Endodermal cell (in vitro differentiated cells): ENCODE results near the gene TNP2. TPM values are rescaled to one million over a fixed set of nuclear protein-coding genes. Genes with fewer than 3 reads are reported as not detected.

Experiments used
- DNase-seq: peaks from one replicate; pipeline ENCODE4 v3.0.0-alpha.2; 2017
- H3K27ac ChIP-seq: 2 replicates; pipeline ENCODE4 v1.5.1; 2013; ENCODE audit warnings: mild to moderate bottlenecking, low read depth, low read length, moderate library complexity
- H3K27me3 ChIP-seq: 2 replicates; pipeline ENCODE4 v1.6.1; 2013; ENCODE audit warnings: mild to moderate bottlenecking, low read length, moderate library complexity; ENCODE audit not compliant: insufficient read depth, control insufficient read depth, poor library complexity, severe bottlenecking
- H3K36me3 ChIP-seq: 2 replicates; pipeline ENCODE4 v1.7.0; 2013; ENCODE audit warnings: mild to moderate bottlenecking, low read length, moderate library complexity; ENCODE audit not compliant: control insufficient read depth, insufficient read depth
- H3K4me1 ChIP-seq: one replicate; pipeline ENCODE4 v1.7.0; 2013; ENCODE audit warnings: low read length; ENCODE audit not compliant: control insufficient read depth, insufficient read depth
- H3K4me3 ChIP-seq: 2 replicates; pipeline ENCODE4 v1.5.1; 2013; ENCODE audit warnings: mild to moderate bottlenecking, low read length, moderate library complexity
- H3K9ac ChIP-seq: 2 replicates; pipeline ENCODE4 v1.6.1; 2013; ENCODE audit warnings: mild to moderate bottlenecking, low read length, moderate library complexity; ENCODE audit not compliant: poor library complexity, severe bottlenecking; ENCODE audit errors: extremely low read depth
- H3K9me3 ChIP-seq: 2 replicates; pipeline ENCODE4 v1.6.1; 2013; ENCODE audit warnings: mild to moderate bottlenecking, low read length, moderate library complexity; ENCODE audit not compliant: control insufficient read depth
- H3K27ac Mint-ChIP-seq: 2 replicates; pipeline ENCODE4 v1.8.0; 2020; ENCODE audit warnings: mixed read lengths
- H3K27me3 Mint-ChIP-seq: 2 replicates; pipeline ENCODE4 v1.8.0; 2021; ENCODE audit warnings: mild to moderate bottlenecking, mixed read lengths; ENCODE audit not compliant: insufficient read depth
- H3K36me3 Mint-ChIP-seq: 2 replicates; pipeline ENCODE4 v1.8.0; 2020; ENCODE audit warnings: low read depth, mixed read lengths
- H3K4me1 Mint-ChIP-seq: 2 replicates; pipeline ENCODE4 v1.8.0; 2020; ENCODE audit warnings: mixed read lengths
- H3K4me3 Mint-ChIP-seq: 2 replicates; pipeline ENCODE4 v1.8.0; 2020; ENCODE audit warnings: mild to moderate bottlenecking, moderate library complexity, mixed read lengths
- H3K9me3 Mint-ChIP-seq: 2 replicates; pipeline ENCODE4 v1.8.0; 2020; ENCODE audit warnings: mild to moderate bottlenecking, mixed read lengths
- CTCF ChIP-seq: fragments of 200-600 bp; sonication (generic); conservative IDR thresholded peaks from 2 replicates; pipeline ENCODE4 v1.5.0; 2021; ENCODE audit warnings: antibody characterized with exemption, mild to moderate bottlenecking
- WGBS, 2 experiments: methylation state at CpG; one replicate each; pipeline versions ENCODE4 v1.1.5 to v1.1.7; 2013; ENCODE audit warnings: missing lambda C conversion rate in 2 of 2, mixed read lengths in 1 of 2; ENCODE audit not compliant: insufficient coverage in 1 of 2, insufficient read length in 1 of 2; 5-methylcytosine and 5-hydroxymethylcytosine counted together
- total RNA-seq, 2 donors: library from RNA; stranded (reverse); fragmentation: NEBNext Ultra II Directional in 1 of 2; extraction: Animal tissue kit (Norgen Biotek cat#: 25700) in 1 of 2; gene quantifications; 2 replicates in 1 of 2; 3 replicates in 1 of 2; pipeline ENCODE4 v1.2.1, GENCODE V29; 2021

TNP2 gene
- total RNA-seq, 2 donors from 2014 or later, result not detected

DNA sequence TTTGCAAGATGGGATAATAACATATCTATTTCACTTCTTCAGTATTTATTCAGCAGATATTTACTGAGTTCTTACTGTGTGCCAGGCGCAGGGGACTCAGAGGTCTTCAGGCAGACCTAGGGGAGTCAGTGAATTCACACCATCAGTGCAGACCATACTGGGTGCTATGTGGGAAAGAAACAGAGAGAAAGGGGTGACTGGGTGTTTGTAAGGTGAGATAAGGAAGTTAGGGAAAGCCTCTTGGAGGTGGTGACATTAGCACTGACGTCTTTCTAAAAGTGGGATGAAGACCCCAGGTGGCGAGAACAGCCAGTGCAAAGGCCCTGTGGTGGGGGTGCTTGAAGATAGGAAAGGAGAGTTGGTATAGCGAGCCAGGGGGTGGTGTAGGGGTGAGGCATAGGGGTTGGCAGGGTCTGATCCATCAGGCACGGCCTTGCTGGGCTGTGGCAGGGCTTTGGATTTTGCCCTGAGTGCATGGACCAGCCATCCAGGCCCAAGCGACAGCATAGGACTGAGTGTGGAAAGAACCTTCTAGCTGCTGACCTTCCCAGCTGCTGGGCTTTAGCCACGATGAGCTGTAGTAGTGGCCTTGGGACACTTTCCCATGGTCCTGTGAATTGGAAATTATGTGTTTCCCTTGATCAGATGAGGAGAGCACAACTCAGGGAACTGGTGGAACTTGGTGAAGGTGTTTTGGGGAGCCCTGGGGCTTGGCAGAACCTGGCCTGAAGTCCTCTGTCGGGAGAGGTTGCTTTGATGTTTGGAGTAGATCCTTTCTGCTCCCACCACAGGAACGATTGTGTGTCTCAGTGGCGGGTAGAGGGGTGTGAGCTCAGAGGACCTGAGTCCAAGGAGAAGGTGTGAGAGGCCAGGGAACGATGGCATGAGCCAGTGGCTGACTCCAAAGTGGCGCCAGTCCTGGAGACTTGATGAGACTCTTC is 9.2 kb downstream of the TNP2 start:
- no peak for DNase-seq
- Histone ChIP-seq H3K27me3 (no peaks in the 10 kb centered on the region), H3K9ac (no peak overlapping the region), H3K4me3 (no peak overlapping the region), H3K4me1 (no peaks in the 10 kb centered on the region), H3K27ac (no peak overlapping the region), H3K36me3 (no peaks in the 10 kb centered on the region), H3K9me3 (no peaks in the 10 kb centered on the region)
- Mint-ChIP-seq H3K36me3 (no peaks in the 10 kb centered on the region), H3K27me3 (peaks cover 8% of the 10 kb centered on the region), H3K9me3 (no peaks in the 10 kb centered on the region), H3K27ac (no peak overlapping the region), H3K4me1 (peaks cover 4% of the 10 kb centered on the region), H3K4me3 (no peak overlapping the region)
- WGBS, 2 experiments, result 81 to 100% methylated on average over 7 to 12 of the region's 12 CpGs
- no peak for TF ChIP-seq CTCF

GRCh38 chr16:11258553-11259492 is 10.3 kb downstream of the TNP2 start:
- Mint-ChIP-seq H3K36me3 (no peaks in the 10 kb centered on the region), H3K27me3 (peaks cover 8% of the 10 kb centered on the region), H3K9me3 (no peaks in the 10 kb centered on the region), H3K27ac (no peak overlapping the region), H3K4me1 (peaks cover 4% of the 10 kb centered on the region), H3K4me3 (no peak overlapping the region)
- WGBS, 2 experiments, result 89 to 92% methylated on average over 12 to 15 of the region's 15 CpGs
- Histone ChIP-seq H3K27ac (no peak overlapping the region), H3K4me3 (no peak overlapping the region), H3K9me3 (no peaks in the 10 kb centered on the region), H3K4me1 (no peaks in the 10 kb centered on the region), H3K9ac (no peak overlapping the region), H3K36me3 (no peaks in the 10 kb centered on the region), H3K27me3 (no peaks in the 10 kb centered on the region)
- DNase-seq, result no peak
- no peak for TF ChIP-seq CTCF

- TF ChIP-seq CTCF, result peak; percentile 86
- Histone ChIP-seq H3K27me3 (no peaks in the 10 kb centered on the region), H3K27ac (no peak overlapping the region), H3K4me3 (peak overlapping the region; percentile 83), H3K9ac (no peak overlapping the region), H3K4me1 (no peaks in the 10 kb centered on the region), H3K36me3 (no peaks in the 10 kb centered on the region), H3K9me3 (no peaks in the 10 kb centered on the region)
- H3K4me1 Mint-ChIP-seq, result peaks cover 4% of the 10 kb centered on the region
- no peak overlapping the region for H3K27ac Mint-ChIP-seq
- peak; percentile 93 for DNase-seq
- WGBS, 2 experiments, result 37 to 44% methylated on average over 9 to 21 of the region's 21 CpGs
- H3K27me3 Mint-ChIP-seq, result peaks cover 7% of the 10 kb centered on the region
- no peaks in the 10 kb centered on the region for H3K36me3 Mint-ChIP-seq
- peak overlapping the region; percentile 81 for H3K4me3 Mint-ChIP-seq
- H3K9me3 Mint-ChIP-seq, result no peaks in the 10 kb centered on the region
Measured at GRCh38 chr16:11257131-11257938, 11.8 kb downstream of the TNP2 start.
